T47D (cell line): Measurements from ENCODE around the gene ZBTB40.

Experiments used
- DNase-seq, 2 experiments: peaks; one replicate each; pipeline versions ENCODE4 v3.0.0 to v3.0.0-alpha.2; 2011 to 2012; ENCODE audit warnings: low read depth in 1 of 2, low spot score in 1 of 2
- JUND ChIP-seq: IDR thresholded peaks from 2 replicates; pipeline ENCODE4 v1.6.1; 2012; ENCODE audit warnings: low read depth
- in situ Hi-C: cut with HindIII; loops from 2 replicates; pipeline ENCODE4 v1.10.0; 2016; ENCODE audit warnings: low sequenced_read_pairs, low pct_unique_long_range_greater_than_20kb

The ZBTB40 gene

GRCh38 chr1:22461678-22462527 is 10.3 kb downstream of the ZBTB40 start:
- TF ChIP-seq JUND: no peak
- no peak for DNase-seq
- in situ Hi-C loops: no loop called here

- no peak for TF ChIP-seq JUND
- in situ Hi-C loops: no loop called here
- DNase-seq: no peak
These were observed 11.3 kb downstream of the ZBTB40 start for GRCh38 chr1:22462928-22463327.

DNA sequence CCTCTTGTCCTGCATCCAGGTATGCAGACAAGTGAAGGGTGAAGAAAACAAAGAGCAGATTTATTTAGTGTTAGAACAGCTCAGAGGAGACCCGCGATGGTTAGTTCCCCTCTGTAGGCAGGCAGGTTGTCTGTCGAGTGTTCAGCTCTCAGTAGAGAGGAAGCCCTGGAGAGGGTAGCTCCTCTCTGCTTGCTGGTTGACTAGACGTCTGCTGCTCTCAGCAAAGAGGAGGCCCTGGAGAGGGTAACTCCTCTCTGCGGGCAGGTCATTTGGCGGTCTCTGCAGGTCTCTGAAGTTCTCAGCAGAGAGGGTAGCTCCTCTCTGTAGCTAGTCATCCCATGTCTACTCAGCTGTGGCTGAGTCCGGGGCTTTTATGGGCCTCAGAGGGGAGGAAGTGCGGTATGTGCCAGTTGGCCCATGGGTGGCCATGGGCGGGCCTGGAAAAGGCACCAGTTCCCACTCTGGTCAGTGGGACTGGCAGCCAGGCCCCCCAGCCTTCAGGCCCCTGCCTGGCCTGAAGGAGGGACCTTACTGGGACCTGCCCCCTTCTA is 13.4 kb downstream of the ZBTB40 start:
- no peak for DNase-seq
- in situ Hi-C loops: no loop called here
- TF ChIP-seq JUND: no peak

- in situ Hi-C loops: no loop called here
- DNase-seq: no peak
- no peak for TF ChIP-seq JUND
These were observed 14.0 kb downstream of the ZBTB40 start for GRCh38 chr1:22465671-22466070.

DNA sequence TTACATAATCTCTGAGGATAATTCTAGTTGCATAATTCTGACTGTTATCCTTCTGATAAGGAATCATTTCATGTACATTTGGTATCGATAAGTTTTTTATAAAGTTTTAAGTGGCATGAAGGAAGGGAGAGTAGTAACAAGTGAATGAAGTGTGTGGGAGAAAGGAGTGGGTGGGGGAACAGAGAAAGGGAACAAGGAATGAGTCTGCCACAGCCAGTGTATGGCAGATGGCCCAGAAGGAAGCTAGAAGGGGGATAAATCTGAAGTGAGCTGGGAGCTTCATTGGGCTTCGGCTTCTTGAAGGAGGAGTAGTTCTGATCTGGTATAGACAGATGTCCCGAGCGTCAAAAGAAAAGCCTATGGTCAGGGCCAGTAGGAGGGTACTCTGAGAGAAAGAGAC is 18.6 kb downstream of the ZBTB40 start:
- DNase-seq: no peak
- in situ Hi-C loops: no loop called here
- no peak for TF ChIP-seq JUND

- in situ Hi-C loops: no loop called here
- DNase-seq: peak in 1 of 2 experiments; percentile 68
- TF ChIP-seq JUND: no peak; the same call in 1 of the 2 replicates
These were observed 19.4 kb downstream of the ZBTB40 start for GRCh38 chr1:22471078-22471477.

DNA sequence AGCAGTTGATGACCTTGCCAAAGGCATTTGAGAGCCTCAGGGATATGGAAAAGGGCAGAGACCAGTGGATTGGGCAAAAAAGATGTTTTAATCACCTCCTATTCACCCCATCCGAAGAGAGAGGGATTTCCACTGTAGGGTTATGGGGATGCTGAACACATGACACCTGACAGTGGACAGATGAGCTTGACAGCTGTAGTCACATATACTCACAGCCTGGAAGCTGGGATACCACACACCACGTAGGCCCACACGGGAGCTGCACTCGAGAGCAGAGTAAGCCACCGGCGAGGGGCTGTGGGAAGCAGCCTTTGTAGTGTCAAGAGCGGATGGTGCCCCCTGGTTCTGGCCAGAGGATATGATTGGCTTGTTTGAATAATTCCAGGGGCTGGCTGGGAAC is 20.0 kb downstream of the ZBTB40 start:
- in situ Hi-C loops: no loop called here
- no peak for TF ChIP-seq JUND
- no peak for DNase-seq

DNA sequence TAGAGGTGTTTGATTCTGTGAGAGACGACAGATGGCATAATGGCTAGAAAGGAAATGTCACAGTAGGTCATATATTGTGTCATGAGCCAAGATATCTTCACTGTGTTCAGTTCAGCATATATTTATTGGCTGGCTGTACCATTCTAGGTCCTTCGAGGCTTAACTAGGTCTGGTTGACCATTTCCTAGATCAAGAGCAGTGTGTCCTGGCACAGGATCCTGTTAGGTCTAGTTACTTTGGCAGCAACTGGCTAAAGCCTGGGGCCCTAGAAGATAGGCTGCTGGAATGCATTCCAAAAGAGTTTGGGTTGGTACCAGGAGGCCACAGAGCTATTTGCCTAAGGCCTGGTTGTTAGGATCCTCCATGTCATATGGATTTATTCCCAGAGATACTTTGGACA is 20.9 kb downstream of the ZBTB40 start:
- DNase-seq: peak; percentile 16 to 99
- in situ Hi-C loops: no loop called here
- TF ChIP-seq JUND: peak; percentile 94

GRCh38 chr1:22473952-22474351 is 22.3 kb downstream of the ZBTB40 start:
- TF ChIP-seq JUND: no peak
- in situ Hi-C loops: no loop called here
- no peak for DNase-seq

DNA sequence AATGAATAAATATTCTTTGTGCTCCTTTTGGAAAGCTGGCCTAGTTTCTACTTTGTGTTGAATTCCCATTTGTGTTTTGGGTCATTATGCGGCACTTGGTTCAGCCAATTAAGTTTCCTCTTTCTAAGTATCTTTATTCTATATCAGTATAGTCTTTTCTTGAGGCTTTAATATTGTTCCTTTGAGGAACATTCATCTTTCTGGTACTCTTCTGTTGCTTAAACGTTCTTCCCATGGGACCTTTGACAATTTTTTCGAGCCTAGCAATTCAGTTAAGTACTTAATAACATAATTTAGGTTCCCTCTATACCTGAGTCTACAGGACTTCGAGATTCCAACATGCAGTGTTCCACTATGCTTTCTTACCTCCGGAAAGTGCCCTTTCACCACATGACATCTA is 24.9 kb downstream of the ZBTB40 start:
- no peak for TF ChIP-seq JUND

GRCh38 chr1:22483121-22483520 is 31.5 kb downstream of the ZBTB40 start:
- in situ Hi-C loops: no loop called here
- TF ChIP-seq JUND: no peak
- DNase-seq: no peak

More for the DNA sequence above, 24.9 kb downstream of the ZBTB40 start:
- no peak for DNase-seq
- in situ Hi-C loops: no loop called here

DNA sequence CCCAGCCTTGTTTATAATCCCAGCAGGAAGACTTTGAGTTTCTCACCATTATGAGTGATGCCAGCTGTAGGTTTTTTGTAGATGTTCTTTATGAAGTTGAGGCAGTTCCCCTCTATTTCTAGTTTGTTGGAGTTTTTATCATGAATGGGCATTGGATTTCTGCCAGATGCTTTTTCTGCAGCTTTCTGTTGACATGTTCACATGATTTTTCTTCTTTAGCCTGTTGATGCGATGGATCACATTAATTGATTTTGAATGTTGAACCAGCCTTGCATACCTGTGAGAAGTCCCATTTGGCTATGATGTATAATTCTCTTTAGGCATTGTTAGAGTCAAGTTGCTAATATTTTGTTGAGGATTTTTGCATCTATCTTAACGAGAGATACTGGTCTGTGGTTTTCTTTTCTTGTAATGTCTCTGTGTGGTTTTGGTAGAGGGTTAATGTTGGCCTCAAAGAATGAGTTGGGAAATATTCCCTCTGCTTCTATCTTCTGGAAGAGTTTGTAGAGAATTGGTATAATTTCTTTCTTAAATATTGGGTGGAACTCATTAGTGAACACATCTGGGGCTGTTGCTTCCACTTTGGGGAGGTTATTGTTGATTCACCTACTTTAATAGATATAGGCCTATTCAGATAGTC is 33.2 kb downstream of the ZBTB40 start:
- no peak for TF ChIP-seq JUND
- in situ Hi-C loops: no loop called here

DNA sequence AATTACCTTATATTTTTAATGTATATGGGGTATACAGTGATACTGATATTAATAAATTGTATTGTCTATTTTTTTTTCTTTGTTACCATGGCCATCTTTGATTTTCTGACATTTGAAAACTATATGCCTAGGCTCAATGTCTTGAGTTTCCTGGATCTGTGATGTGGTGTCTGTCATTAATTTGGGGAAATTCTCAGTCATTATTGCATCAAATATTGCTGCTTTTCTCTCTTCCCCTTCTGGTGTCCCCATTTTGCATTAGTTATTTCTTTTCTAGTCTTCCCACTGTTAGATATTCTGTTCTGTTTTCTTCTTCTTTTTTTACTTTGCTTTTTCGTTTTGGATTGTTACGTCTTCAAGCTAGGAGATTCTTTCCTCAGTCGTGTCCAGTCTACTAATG is 33.8 kb downstream of the ZBTB40 start:
- no peak for TF ChIP-seq JUND
- DNase-seq: no peak
- in situ Hi-C loops: no loop called here

More for the DNA sequence above, 33.2 kb downstream of the ZBTB40 start:
- DNase-seq: no peak

GRCh38 chr1:22487781-22488180 is 36.1 kb downstream of the ZBTB40 start:
- no peak for DNase-seq
- TF ChIP-seq JUND: no peak
- in situ Hi-C loops: no loop called here
